Endothelial cell of umbilical vein (primary cell): Measurements from ENCODE around the gene THY1. TPM values are rescaled to one million over a fixed set of nuclear protein-coding genes. Genes with fewer than 3 reads are reported as not detected.

ENCODE experiments used
- BruUV-seq: library from RNA; stranded (reverse); fragments of 400-500 nt; replicated peaks from 2 replicates; lab custom pipeline; 2021; lab: Mats Ljungman, UMichigan
- CTCF ChIA-PET: fragments of 300-600, 350-600 bp; sonication (Branson Sonifier 250); formaldehyde crosslinking; loops from one replicate; lab custom pipeline; 2021; ENCODE audit warnings: antibody characterized with exemption, inconsistent platforms; lab: Charles Lee
- POLR2A ChIA-PET: fragments of 300-600, 350-600 bp; sonication (Branson Sonifier 250); formaldehyde crosslinking; loops from one replicate; lab custom pipeline; 2021; ENCODE audit warnings: antibody characterized with exemption, inconsistent platforms; lab: Charles Lee
- DNase-seq: peaks from one replicate; pipeline ENCODE4 v3.0.0-alpha.2; 2011; ENCODE audit warnings: low read depth, low spot score
- FAIRE-seq: peaks from 2 replicates; lab custom pipeline; 2011; peaks lifted over from hg19 to GRCh38; lab: Jason Lieb, UNC
- H2AFZ ChIP-seq: 2 replicates; pipeline ENCODE4 v1.6.0; 2012; ENCODE audit warnings: low read depth, low read length, control low read depth, inconsistent platforms
- H3K27ac ChIP-seq: 2 replicates; pipeline ENCODE4 v1.5.1; 2011; ENCODE audit warnings: low read depth, mild to moderate bottlenecking, control low read depth, low read length, moderate library complexity; ENCODE audit not compliant: insufficient read depth
- H3K27me3 ChIP-seq, 2 experiments: 2 replicates each; pipeline versions ENCODE4 v1.6.0 to v1.6.1; 2011; ENCODE audit warnings: low read length in 2 of 2, mixed read lengths in 1 of 2; ENCODE audit not compliant: control insufficient read depth in 2 of 2, insufficient read depth in 2 of 2
- H3K36me3 ChIP-seq, 2 experiments: 2 replicates in 1 of 2; 3 replicates in 1 of 2; pipeline ENCODE4 v1.5.1; 2011; ENCODE audit warnings: low read length in 2 of 2, mild to moderate bottlenecking in 1 of 2, moderate library complexity in 1 of 2; ENCODE audit not compliant: control insufficient read depth in 2 of 2, insufficient read depth in 2 of 2; ENCODE audit errors: extremely low read depth in 1 of 2
- H3K4me1 ChIP-seq: 3 replicates; pipeline ENCODE4 v1.5.1; 2011; ENCODE audit warnings: mild to moderate bottlenecking, low read length; ENCODE audit not compliant: control insufficient read depth, insufficient read depth; ENCODE audit errors: extremely low read depth
- H3K4me2 ChIP-seq: 2 replicates; pipeline ENCODE4 v1.6.1; 2011; ENCODE audit warnings: low read length, control low read depth, mixed read lengths; ENCODE audit not compliant: insufficient read depth
- H3K4me3 ChIP-seq, 3 experiments: fragments of 200-600 bp in 1 of 3; sonication (generic), shearing (Covaris generic) in 1 of 3; replicated peaks in 1 of 3; 2 replicates each; pipeline ENCODE4 v1.5.1; 2011 to 2016; ENCODE audit warnings: control low read depth in 3 of 3, low read length in 3 of 3, mild to moderate bottlenecking in 2 of 3, inconsistent platforms in 1 of 3, low read depth in 1 of 3, moderate library complexity in 1 of 3; ENCODE audit not compliant: insufficient read depth in 1 of 3
- H3K79me2 ChIP-seq: 2 replicates; pipeline ENCODE4 v1.6.0; 2012; ENCODE audit warnings: low read length, inconsistent platforms; ENCODE audit not compliant: control insufficient read depth, insufficient read depth
- H3K9ac ChIP-seq: replicated peaks from 2 replicates; pipeline ENCODE3; 2011; ENCODE audit warnings: low read length, control low read depth; ENCODE audit not compliant: insufficient read depth; ENCODE audit errors: extremely low read depth
- H3K9me1 ChIP-seq: replicated peaks from 3 replicates; pipeline ENCODE4 v1.6.0; 2011; ENCODE audit warnings: mild to moderate bottlenecking, low read length; ENCODE audit not compliant: control insufficient read depth, insufficient read depth; ENCODE audit errors: extremely low read depth
- H3K9me3 ChIP-seq: replicated peaks from 2 replicates; pipeline ENCODE4 v1.5.1; 2012; ENCODE audit warnings: low read length, inconsistent platforms; ENCODE audit not compliant: control insufficient read depth, insufficient read depth
- H4K20me1 ChIP-seq: replicated peaks from 2 replicates; pipeline ENCODE3; 2011; ENCODE audit warnings: mild to moderate bottlenecking, low read length; ENCODE audit not compliant: control insufficient read depth, insufficient read depth; ENCODE audit errors: extremely low read depth
- CTCF ChIP-seq, 2 donors: IDR thresholded peaks; 1 replicate in 1 of 2; 2 replicates in 1 of 2; pipeline ENCODE4 v1.5.1; 2011; ENCODE audit warnings: low read length in 2 of 2, mild to moderate bottlenecking in 2 of 2, moderate library complexity in 2 of 2, control low read depth in 1 of 2, inconsistent platforms in 1 of 2, low read depth in 1 of 2; ENCODE audit not compliant: insufficient read depth in 1 of 2; ENCODE audit errors: extremely low read depth in 1 of 2
- EZH2 ChIP-seq: IDR thresholded peaks from 2 replicates; pipeline ENCODE4 v1.6.1; 2012; ENCODE audit warnings: borderline replicate concordance, low read depth, mild to moderate bottlenecking, moderate library complexity, low read length, inconsistent platforms; ENCODE audit not compliant: severe bottlenecking
- FOS ChIP-seq: IDR thresholded peaks from 2 replicates; pipeline ENCODE4 v1.6.1; 2011; ENCODE audit warnings: mild to moderate bottlenecking, low read length, moderate library complexity, borderline replicate concordance; ENCODE audit not compliant: insufficient read depth
- GATA2 ChIP-seq: IDR thresholded peaks from 2 replicates; pipeline ENCODE4 v1.7.0; 2011; ENCODE audit warnings: low read depth, mild to moderate bottlenecking, moderate library complexity, mixed read lengths, low read length; ENCODE audit not compliant: insufficient read length, insufficient read depth
- JUN ChIP-seq: IDR thresholded peaks from 2 replicates; pipeline ENCODE4 v1.6.1; 2011; ENCODE audit warnings: borderline replicate concordance, low read depth; ENCODE audit not compliant: insufficient read length, insufficient read depth
- MAX ChIP-seq: IDR thresholded peaks from 2 replicates; pipeline ENCODE4 v1.6.1; 2011; ENCODE audit not compliant: insufficient read depth, insufficient read length
- MYC ChIP-seq: IDR thresholded peaks from one replicate; pipeline ENCODE4 v1.6.1; 2011; ENCODE audit warnings: mild to moderate bottlenecking, low read depth, low read length
- POLR2A ChIP-seq: IDR thresholded peaks from 2 replicates; pipeline ENCODE4 v1.6.1; 2012; ENCODE audit warnings: low read depth, mild to moderate bottlenecking, control low read depth, low read length
- POLR2AphosphoS5 ChIP-seq: IDR thresholded peaks from 2 replicates; pipeline ENCODE4 v1.6.1; 2012; ENCODE audit warnings: low read depth, mild to moderate bottlenecking, control low read depth, low read length, moderate library complexity; ENCODE audit not compliant: insufficient read depth
- dilution Hi-C: fragments of 300-500 bp; cut with MboI; formaldehyde crosslinking; loops from one replicate; pipeline ENCODE4 v1.15.0; 2019; ENCODE audit warnings: low sequenced_read_pairs; ENCODE audit not compliant: extremely low pct_ligation_motif_present
- intact Hi-C: fragments of 100-400 bp; cut with micrococcal nuclease; formaldehyde crosslinking; loops from one replicate; pipeline ENCODE4 v1.10.0; 2022
- polyA plus RNA-seq, 4 experiments: library from polyadenylated mRNA; depleted of rRNA in 3 of 4; stranded (reverse) in 3 of 4; unstranded in 1 of 4; fragments of >200 nt; gene quantifications; 2 replicates each; pipeline versions ENCODE4 v1.2.1 to v1.2.3, GENCODE V29; 2011 to 2012; ENCODE audit warnings: missing spikeins in 1 of 4
- total RNA-seq: library from RNA; stranded (reverse); gene quantifications from 2 replicates; pipeline ENCODE4 v1.2.3, GENCODE V29; 2021

Gene THY1
- total and polyA plus RNA-seq, 2 donors (not counting 3 experiments of a cell fraction or from before 2014, with no cell fraction given), result 0.75 to 1.4 TPM

GRCh38 chr11:119460097-119460496 is 37.1 kb upstream of the THY1 start:
- H3K9me3 ChIP-seq, result no peaks in the 10 kb centered on the region
- DNase-seq (no peak), FAIRE-seq (no peak)
- no peaks in the 10 kb centered on the region for H3K9me1 ChIP-seq
- ChIA-PET CTCF (no interaction called here), POLR2A (no interaction called here)
- no peak overlapping the region for H3K4me2 ChIP-seq
- no peak overlapping the region for H3K27ac ChIP-seq
- dilution Hi-C loops, result no loop called here
- TF ChIP-seq POLR2A (no peak), EZH2 (no peak), FOS (no peak), CTCF (IDR thresholded peaks at IDR 0.05; ENCODE audit: extremely low read depth in 1 of 2, insufficient read depth in 1 of 2, low read depth in 1 of 2, low read length in 2 of 2) (no peak), GATA2 (no peak), MAX (no peak), MYC (no peak), POLR2AphosphoS5 (no peak), JUN (no peak)
- no peak overlapping the region for H3K9ac ChIP-seq
- H4K20me1 ChIP-seq, result no peaks in the 10 kb centered on the region
- no peaks in the 10 kb centered on the region for H3K79me2 ChIP-seq
- H3K4me1 ChIP-seq, result no peaks in the 10 kb centered on the region
- intact Hi-C loops, result loop anchor here (10.0 kb wide), 1 partner anchor 305 kb away; no protein-coding TSS in a partner anchor
- H2AFZ ChIP-seq, result no peak overlapping the region
- no peak overlapping the region for H3K4me3 ChIP-seq
- no peaks in the 10 kb centered on the region for H3K36me3 ChIP-seq
- no TSS peak for BruUV-seq
- H3K27me3 ChIP-seq, result peaks cover 0 to 2% of the 10 kb centered on the region in 2 experiments
